Ishikawa (cell line): ENCODE measurements around the gene MYLK.

Experiments used
- CREB1 ChIP-seq: IDR thresholded peaks from 2 replicates; pipeline ENCODE4 v1.6.1; 2012; ENCODE audit warnings: low read depth
- FOXM1 ChIP-seq: IDR thresholded peaks from 2 replicates; pipeline ENCODE4 v1.6.1; 2012; ENCODE audit warnings: low read depth, borderline replicate concordance

DNA sequence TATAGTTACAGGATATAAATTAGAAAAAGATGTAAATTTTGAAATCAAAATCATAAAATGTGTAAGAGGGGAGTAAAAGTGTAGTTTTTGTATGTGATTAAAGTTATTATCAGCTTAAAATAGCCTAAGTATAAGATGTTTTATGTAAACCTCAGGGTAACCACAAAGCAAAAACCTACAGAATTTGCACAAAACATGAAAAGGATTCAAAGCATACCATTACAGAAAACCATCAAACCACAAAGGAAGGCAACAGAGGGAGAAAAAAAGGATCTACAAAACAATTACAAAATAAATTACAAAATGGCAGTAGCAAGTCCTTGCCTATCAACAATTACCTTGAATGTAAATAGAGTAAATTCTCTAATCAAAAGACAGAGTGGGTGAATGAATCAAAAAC lies 36.7 kb upstream of the MYLK start:
- TF ChIP-seq CREB1 (no peak), FOXM1 (no peak)
